Adrenal gland (tissue), 5 donors: ENCODE results near the gene DYNLT3.

Source experiments
- CTCF ChIP-seq, 6 experiments: fragments of 450-650 bp in 4 of 6; fragments of 200-600 bp in 2 of 6; sonication (generic) in 1 of 6; IDR thresholded peaks; 1 replicate in 5 of 6; 2 replicates in 1 of 6; pipeline versions ENCODE4 v1.5.1 to v1.8.0; 2016 to 2021; ENCODE audit warnings: antibody characterized with exemption in 6 of 6, mild to moderate bottlenecking in 2 of 6, moderate library complexity in 1 of 6
- POLR2A ChIP-seq, 2 donors: fragments of 450-650 bp; IDR thresholded peaks; one replicate each; pipeline ENCODE4 v1.6.1; 2017; ENCODE audit warnings: antibody characterized with exemption in 2 of 2, mild to moderate bottlenecking in 2 of 2, moderate library complexity in 1 of 2
- donor health status: DM: no; HTN: no; CAD: no.

- TF ChIP-seq CTCF (IDR thresholded peaks at IDR 0.05) (no peak), POLR2A (IDR thresholded peaks at IDR 0.05) (no peak)
Measured at GRCh38 chrX:37840931-37841330, 6.4 kb downstream of the DYNLT3 start.
